HG03460 (cell line): ENCODE measurements around the gene NFKBIA.
"Not testable (repeated sequence)": the region's sequence is repeated elsewhere in the genome, so short reads cannot be mapped to it uniquely, and the experiment has no call there.

Experiments used
- ATAC-seq: cut with Tn5 transposase; IDR thresholded peaks from one replicate; pipeline ENCODE4 v1.9.1; 2021; ENCODE audit not compliant: unreplicated experiment

NFKBIA gene

GRCh38 chr14:35404449-35405303 lies at the start of gene NFKBIA:
Gene NFKBIA, minus strand, starts transcription at chr14:35404749. Its CDS starts 105 bp downstream, at chr14:35404644.
- peak; percentile 53 for ATAC-seq

GRCh38 chr14:35446450-35446849 lies 41.9 kb upstream of the NFKBIA start:
- ATAC-seq, result no peak

GRCh38 chr14:35444104-35444503 lies 39.6 kb upstream of the NFKBIA start:
- no peak for ATAC-seq

GRCh38 chr14:35441160-35441559 lies 36.6 kb upstream of the NFKBIA start:
- no peak for ATAC-seq

GRCh38 chr14:35438910-35439713 lies 34.6 kb upstream of the NFKBIA start:
- peak; percentile 73 for ATAC-seq

- ATAC-seq, result not testable (repeated sequence)
These were observed 33.9 kb upstream of the NFKBIA start for GRCh38 chr14:35438492-35438891.

GRCh38 chr14:35435177-35435576 lies 30.6 kb upstream of the NFKBIA start:
- no peak for ATAC-seq

GRCh38 chr14:35433826-35434225 lies 29.3 kb upstream of the NFKBIA start:
- ATAC-seq, result no peak

- ATAC-seq, result no peak
These were observed 26.1 kb upstream of the NFKBIA start for GRCh38 chr14:35430459-35431199.

- ATAC-seq, result no peak
These were observed 25.4 kb upstream of the NFKBIA start for GRCh38 chr14:35429951-35430350.

- ATAC-seq, result no peak
These were observed 21.3 kb upstream of the NFKBIA start for GRCh38 chr14:35425850-35426249.

- ATAC-seq, result no peak
These were observed 19.1 kb upstream of the NFKBIA start for GRCh38 chr14:35423621-35424020.

GRCh38 chr14:35420036-35420811 lies 15.7 kb upstream of the NFKBIA start:
- ATAC-seq, result no peak

- ATAC-seq, result no peak
These were observed 14.9 kb upstream of the NFKBIA start for GRCh38 chr14:35419429-35419841.

- no peak for ATAC-seq
These were observed 13.5 kb upstream of the NFKBIA start for GRCh38 chr14:35418093-35418492.

- peak; percentile 59 for ATAC-seq
These were observed 11.7 kb upstream of the NFKBIA start for GRCh38 chr14:35416108-35416750.

GRCh38 chr14:35414365-35414764 lies 9.8 kb upstream of the NFKBIA start:
- ATAC-seq, result no peak

- no peak for ATAC-seq
These were observed 7.9 kb upstream of the NFKBIA start for GRCh38 chr14:35412272-35413056.

- ATAC-seq, result no peak
These were observed 6.3 kb upstream of the NFKBIA start for GRCh38 chr14:35410858-35411257.
